HepG2 (cell line): Measurements from ENCODE around the gene FAM53B. TPM values are rescaled to one million over a fixed set of nuclear protein-coding genes. Genes with fewer than 3 reads are reported as not detected.
A peak's percentile ranks its signal among the peaks of the same experiment; 100 is the strongest.

ENCODE experiments used
- CEBPZ ChIP-seq: IDR thresholded peaks from 2 replicates; pipeline ENCODE4 v1.6.1; 2012; ENCODE audit warnings: low read length, improper control_type of control experiment
- EP300 ChIP-seq, 3 experiments: sonication (generic) in 1 of 3; formaldehyde crosslinking in 1 of 3; IDR thresholded peaks; 2 replicates each; pipeline versions ENCODE4 v1.5.1 to v1.6.1; 2011 to 2020; ENCODE audit warnings: low read depth in 2 of 3, low read length in 2 of 3, borderline replicate concordance in 1 of 3, improper control_type of control experiment in 1 of 3, mild to moderate bottlenecking in 1 of 3, missing genetic modification reagents in 1 of 3, moderate library complexity in 1 of 3
- IKZF4 ChIP-seq: sonication (generic); formaldehyde crosslinking; IDR thresholded peaks from 2 replicates; pipeline ENCODE4 v1.5.1; 2020; ENCODE audit warnings: borderline replicate concordance, mild to moderate bottlenecking, low read depth, missing genetic modification reagents; ENCODE audit errors: not compliant biosample characterization
- KDM4B ChIP-seq: sonication (generic); formaldehyde crosslinking; IDR thresholded peaks from 2 replicates; pipeline ENCODE4 v1.4.0; 2020; ENCODE audit warnings: missing genetic modification reagents
- KMT2B ChIP-seq: IDR thresholded peaks from 2 replicates; pipeline ENCODE4 v1.6.1; 2016; ENCODE audit warnings: missing genetic modification reagents, missing compliant biosample characterization
- LRRFIP1 ChIP-seq: sonication (generic); formaldehyde crosslinking; conservative IDR thresholded peaks from 2 replicates; pipeline ENCODE4 v1.4.0; 2020; ENCODE audit warnings: missing genetic modification reagents
- MED8 ChIP-seq: sonication (generic); formaldehyde crosslinking; IDR thresholded peaks from 2 replicates; pipeline ENCODE4 v1.8.1; 2023; ENCODE audit warnings: mild to moderate bottlenecking, missing genetic modification reagents; ENCODE audit not compliant: insufficient replicate concordance
- PAF1 ChIP-seq: IDR thresholded peaks from 2 replicates; pipeline ENCODE4 v1.6.1; 2016; ENCODE audit warnings: missing genetic modification reagents, missing compliant biosample characterization
- PCBP1 ChIP-seq: fragments of 200-400 bp; formaldehyde crosslinking; IDR thresholded peaks from 2 replicates; pipeline ENCODE4 v1.6.1; 2017; ENCODE audit warnings: mild to moderate bottlenecking, low read depth, low read length, borderline replicate concordance
- RELA ChIP-seq: sonication (generic); formaldehyde crosslinking; IDR thresholded peaks from 2 replicates; pipeline ENCODE4 v1.4.0; 2020; ENCODE audit warnings: missing genetic modification reagents
- RFXANK ChIP-seq: IDR thresholded peaks from 2 replicates; pipeline ENCODE4 v1.6.1; 2016
- RXRB ChIP-seq: IDR thresholded peaks from 2 replicates; pipeline ENCODE4 v1.6.1; 2016; ENCODE audit warnings: borderline replicate concordance, missing genetic modification reagents, missing compliant biosample characterization
- XBP1 ChIP-seq: sonication (generic); formaldehyde crosslinking; IDR thresholded peaks from 2 replicates; pipeline ENCODE4 v1.5.0; 2020; ENCODE audit warnings: missing genetic modification reagents
- ZBTB2 ChIP-seq: sonication (generic); formaldehyde crosslinking; IDR thresholded peaks from 2 replicates; pipeline ENCODE4 v1.8.0; 2022; ENCODE audit warnings: low read depth, missing genetic modification reagents
- ZFP91 ChIP-seq: sonication (generic); formaldehyde crosslinking; IDR thresholded peaks from 2 replicates; pipeline ENCODE4 v1.9.0; 2022; ENCODE audit warnings: missing genetic modification reagents, mild to moderate bottlenecking, borderline replicate concordance
- ZNF260 ChIP-seq: sonication (generic); formaldehyde crosslinking; IDR thresholded peaks from 2 replicates; pipeline ENCODE4 v1.4.0; 2020; ENCODE audit warnings: missing genetic modification reagents, low read depth, mild to moderate bottlenecking, borderline replicate concordance
- ZNF33B ChIP-seq: sonication (generic); formaldehyde crosslinking; IDR thresholded peaks from 2 replicates; pipeline ENCODE4 v1.5.1; 2020; ENCODE audit warnings: mild to moderate bottlenecking, missing genetic modification reagents
- ZNF660 ChIP-seq: sonication (generic); formaldehyde crosslinking; IDR thresholded peaks from 2 replicates; pipeline ENCODE4 v1.5.1; 2020; ENCODE audit warnings: mild to moderate bottlenecking, low read depth, missing genetic modification reagents, borderline replicate concordance
- ZNF691 ChIP-seq: sonication (generic); formaldehyde crosslinking; IDR thresholded peaks from 2 replicates; pipeline ENCODE4 v1.4.0; 2020; ENCODE audit warnings: missing genetic modification reagents, low read depth, mild to moderate bottlenecking, borderline replicate concordance
- ZSCAN9 ChIP-seq: IDR thresholded peaks from 2 replicates; pipeline ENCODE4 v1.6.1; 2016; ENCODE audit warnings: borderline replicate concordance
- polyA plus RNA-seq, 8 experiments: library from polyadenylated mRNA; depleted of rRNA in 3 of 8; stranded (reverse) in 7 of 8; unstranded in 1 of 8; fragments of >200 nt; fragmentation: Illumina TruSeq in 4 of 8; extraction: Trizol in 4 of 8; gene quantifications; 2 replicates each; pipeline versions ENCODE4 v1.2.1 to v1.2.3, GENCODE V29; 2011 to 2016; ENCODE audit warnings: low read depth in 4 of 8, missing spikeins in 1 of 8, mixed read lengths in 1 of 8; ENCODE audit not compliant: insufficient read depth in 1 of 8
- total RNA-seq, 5 experiments: library from RNA; depleted of rRNA; stranded (reverse); fragments of >200 nt; fragmentation: Illumina TruSeq; extraction: Trizol; gene quantifications; 2 replicates each; pipeline ENCODE4 v1.2.3, GENCODE V29; 2016; ENCODE audit warnings: low read depth in 1 of 5

The FAM53B gene
- total and polyA plus RNA-seq, 2 of the 13 experiments (the other 11 are each of a cell fraction or from before 2014, with no cell fraction given) = 6.4 to 19.3 TPM

- TF ChIP-seq ZSCAN9 (CRISPR knock-in tag) = no peak
- no peak for TF ChIP-seq ZNF691 (CRISPR knock-in tag)
- no peak for TF ChIP-seq CEBPZ
- no peak for TF ChIP-seq RFXANK (CRISPR knock-in tag)
- 0 out of 2 replicates have a peak, but pooled peaks have one; percentile 43 for TF ChIP-seq ZNF33B
- no peak for TF ChIP-seq ZBTB2 (CRISPR knock-in tag)
- no peak for TF ChIP-seq LRRFIP1 (CRISPR knock-in tag)
- no peak for TF ChIP-seq PCBP1
- TF ChIP-seq ZNF260 (CRISPR knock-in tag) = no peak
- no peak for TF ChIP-seq PAF1
- no peak; the same call in 1 of the 2 replicates for TF ChIP-seq ZFP91
- TF ChIP-seq ZNF660 (CRISPR knock-in tag) = no peak
- no peak for TF ChIP-seq KMT2B
- TF ChIP-seq KDM4B = no peak
- no peak for TF ChIP-seq RELA (CRISPR knock-in tag)
- no peak for TF ChIP-seq IKZF4 (CRISPR knock-in tag)
- TF ChIP-seq RXRB (CRISPR knock-in tag) = peak; percentile 97
- no peak for TF ChIP-seq XBP1 (CRISPR knock-in tag)
- peak in 1 of 2 experiments; percentile 63; a peak in 1 of 4 replicates for TF ChIP-seq EP300 (IDR thresholded peaks at IDR 0.05; ENCODE audit: low read depth in 2 of 2, low read length in 2 of 2)
- no peak for TF ChIP-seq EP300 (CRISPR knock-in tag; IDR thresholded peaks at IDR 0.05; ENCODE audit: borderline replicate concordance)
- no peak for TF ChIP-seq MED8 (CRISPR knock-in tag)
Measured at GRCh38 chr10:124708246-124708779, 35.9 kb downstream of the FAM53B start (continued).
